ENCODE data around the gene PRKAR1B.

- TF ChIP-seq, protein P1, sequence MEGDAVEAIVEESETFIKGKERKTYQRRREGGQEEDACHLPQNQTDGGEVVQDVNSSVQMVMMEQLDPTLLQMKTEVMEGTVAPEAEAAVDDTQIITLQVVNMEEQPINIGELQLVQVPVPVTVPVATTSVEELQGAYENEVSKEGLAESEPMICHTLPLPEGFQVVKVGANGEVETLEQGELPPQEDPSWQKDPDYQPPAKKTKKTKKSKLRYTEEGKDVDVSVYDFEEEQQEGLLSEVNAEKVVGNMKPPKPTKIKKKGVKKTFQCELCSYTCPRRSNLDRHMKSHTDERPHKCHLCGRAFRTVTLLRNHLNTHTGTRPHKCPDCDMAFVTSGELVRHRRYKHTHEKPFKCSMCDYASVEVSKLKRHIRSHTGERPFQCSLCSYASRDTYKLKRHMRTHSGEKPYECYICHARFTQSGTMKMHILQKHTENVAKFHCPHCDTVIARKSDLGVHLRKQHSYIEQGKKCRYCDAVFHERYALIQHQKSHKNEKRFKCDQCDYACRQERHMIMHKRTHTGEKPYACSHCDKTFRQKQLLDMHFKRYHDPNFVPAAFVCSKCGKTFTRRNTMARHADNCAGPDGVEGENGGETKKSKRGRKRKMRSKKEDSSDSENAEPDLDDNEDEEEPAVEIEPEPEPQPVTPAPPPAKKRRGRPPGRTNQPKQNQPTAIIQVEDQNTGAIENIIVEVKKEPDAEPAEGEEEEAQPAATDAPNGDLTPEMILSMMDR (IDR thresholded peaks at IDR 0.05): no peak
- TF ChIP-seq POLR2AphosphoS5 (IDR thresholded peaks at IDR 0.05): no peak
Measured at GRCh38 chr7:724298-724697, 2.8 kb downstream of the PRKAR1B start.
